NCI-H226 (cell line): ENCODE data around the gene ABHD14A.

ENCODE experiments used
- DNase-seq: peaks from one replicate; pipeline ENCODE4 v3.0.0-alpha.2; 2015

The ABHD14A gene

GRCh38 chr3:51999846-52000245 lies 25.0 kb downstream of the ABHD14A start:
- no peak for DNase-seq

GRCh38 chr3:52001443-52001974 lies 26.6 kb downstream of the ABHD14A start:
- peak; percentile 33 for DNase-seq

GRCh38 chr3:52002748-52003147 lies 27.9 kb downstream of the ABHD14A start:
- DNase-seq, result no peak

- DNase-seq, result no peak
Observed at GRCh38 chr3:52004163-52004787, 29.4 kb downstream of the ABHD14A start.

- DNase-seq, result no peak
Observed at GRCh38 chr3:52004906-52005395, 30.1 kb downstream of the ABHD14A start.

GRCh38 chr3:52005571-52005986 lies 30.7 kb downstream of the ABHD14A start:
- no peak for DNase-seq

GRCh38 chr3:52006017-52006819 lies 31.4 kb downstream of the ABHD14A start:
- no peak for DNase-seq

GRCh38 chr3:52006820-52007133 lies 31.9 kb downstream of the ABHD14A start:
- DNase-seq, result no peak

GRCh38 chr3:52007291-52007690 lies 32.4 kb downstream of the ABHD14A start:
- no peak for DNase-seq

GRCh38 chr3:52010431-52010830 lies 35.6 kb downstream of the ABHD14A start:
- no peak for DNase-seq

- DNase-seq, result no peak
Observed at GRCh38 chr3:52012699-52013098, 37.8 kb downstream of the ABHD14A start.

- no peak for DNase-seq
Observed at GRCh38 chr3:52013802-52014598, 39.1 kb downstream of the ABHD14A start.

GRCh38 chr3:52014613-52015012 lies 39.7 kb downstream of the ABHD14A start:
- no peak for DNase-seq

- no peak for DNase-seq
Observed at GRCh38 chr3:52015438-52016228, 40.8 kb downstream of the ABHD14A start.

- no peak for DNase-seq
Observed at GRCh38 chr3:52017586-52017985, 42.7 kb downstream of the ABHD14A start.

GRCh38 chr3:52018319-52019000 lies 43.6 kb downstream of the ABHD14A start:
- DNase-seq, result no peak

- no peak for DNase-seq
Observed at GRCh38 chr3:52019352-52020080, 44.7 kb downstream of the ABHD14A start.

- DNase-seq, result no peak
Observed at GRCh38 chr3:52020796-52021195, 45.9 kb downstream of the ABHD14A start.

- no peak for DNase-seq
Observed at GRCh38 chr3:52021489-52022268, 46.8 kb downstream of the ABHD14A start.
